PC-3 (cell line): Measurements from ENCODE around the gene PPP1R12B. TPM values are rescaled to one million over a fixed set of nuclear protein-coding genes. Genes with fewer than 3 reads are reported as not detected.
"Not testable (repeated sequence)": the region's sequence is repeated elsewhere in the genome, so short reads cannot be mapped to it uniquely, and the experiment has no call there.

Source experiments
- ATAC-seq: fragments of 200-7000 bp; cut with Tn5 transposase; 2 replicates; pipeline ENCODE4 v1.9.1; 2020; ENCODE audit warnings: mild to moderate bottlenecking, moderate library complexity
- BruUV-seq: library from RNA; stranded (reverse); fragments of 400-500 nt; replicated peaks from 2 replicates; lab custom pipeline; 2021; lab: Mats Ljungman, UMichigan
- CTCF ChIA-PET: fragments of 300-600 bp; sonication (Branson Sonifier 250); formaldehyde crosslinking; loops from one replicate; lab custom pipeline; 2022; ENCODE audit warnings: antibody characterized with exemption; lab: Charles Lee
- POLR2A ChIA-PET: fragments of 300-600 bp; sonication (Branson Sonifier 250); formaldehyde crosslinking; loops from one replicate; lab custom pipeline; 2022; ENCODE audit warnings: antibody characterized with exemption; ENCODE audit not compliant: unreplicated experiment; lab: Charles Lee
- DNase-seq: peaks from one replicate; pipeline ENCODE4 v3.0.0-alpha.2; 2015
- H2AFZ ChIP-seq: fragments of 300-600 bp; sonication (generic); 2 replicates; pipeline ENCODE4 v1.6.0; 2016; ENCODE audit warnings: antibody characterized with exemption, low read length
- H3F3A ChIP-seq: fragments of 300-600 bp; sonication (generic); one replicate; pipeline ENCODE4 v1.6.0; 2017; ENCODE audit warnings: antibody characterized with exemption, low read length, control low read depth, mild to moderate bottlenecking; ENCODE audit not compliant: unreplicated experiment
- H3K27ac ChIP-seq: fragments of 300-600 bp; sonication (generic); 2 replicates; pipeline ENCODE4 v1.5.1; 2016; ENCODE audit warnings: mild to moderate bottlenecking, low read length
- H3K27me3 ChIP-seq: fragments of 300-600 bp; sonication (generic); 2 replicates; pipeline ENCODE4 v1.6.1; 2016; ENCODE audit warnings: low read length, mixed read lengths
- H3K36me3 ChIP-seq: fragments of 300-600 bp; sonication (generic); 2 replicates; pipeline ENCODE4 v1.6.1; 2016; ENCODE audit warnings: low read depth, mixed run types, low read length, mixed read lengths
- H3K4me1 ChIP-seq: fragments of 300-600 bp; sonication (generic); 2 replicates; pipeline ENCODE4 v1.5.1; 2016; ENCODE audit warnings: low read length; ENCODE audit not compliant: insufficient read depth
- H3K4me2 ChIP-seq: fragments of 300-600 bp; sonication (generic); 2 replicates; pipeline ENCODE4 v1.6.0; 2016; ENCODE audit warnings: low read length
- H3K4me3 ChIP-seq: fragments of 300-600 bp; sonication (generic); 2 replicates; pipeline ENCODE4 v1.5.1; 2016; ENCODE audit warnings: mild to moderate bottlenecking, low read length, mixed read lengths
- H3K79me2 ChIP-seq: fragments of 300-600 bp; sonication (generic); 2 replicates; pipeline ENCODE4 v1.6.1; 2017; ENCODE audit warnings: low read length, mixed read lengths
- H3K9ac ChIP-seq: fragments of 300-600 bp; sonication (generic); 2 replicates; pipeline ENCODE4 v1.6.0; 2016; ENCODE audit warnings: mild to moderate bottlenecking, low read length
- H3K9me2 ChIP-seq: fragments of 300-600 bp; sonication (generic); replicated peaks from 2 replicates; pipeline ENCODE4 v1.6.1; 2016; ENCODE audit warnings: mixed run types, low read length, mixed read lengths
- H3K9me3 ChIP-seq: fragments of 300-600 bp; sonication (generic); 2 replicates; pipeline ENCODE4 v1.6.1; 2016; ENCODE audit warnings: low read length, mixed read lengths
- H4K20me1 ChIP-seq: fragments of 300-600 bp; sonication (generic); 2 replicates; pipeline ENCODE4 v1.6.1; 2016; ENCODE audit warnings: low read length, mixed read lengths
- EZH2 ChIP-seq: fragments of 300-600 bp; sonication (generic); IDR thresholded peaks from one replicate; pipeline ENCODE4 v1.6.1; 2017; ENCODE audit warnings: antibody characterized with exemption, mild to moderate bottlenecking, low read length; ENCODE audit not compliant: unreplicated experiment
- EZH2phosphoT487 ChIP-seq: fragments of 300-600 bp; sonication (generic); IDR thresholded peaks from 2 replicates; pipeline ENCODE4 v1.6.1; 2018; ENCODE audit warnings: mild to moderate bottlenecking, antibody characterized with exemption, low read length, borderline replicate concordance
- intact Hi-C: fragments of 100-400 bp; cut with micrococcal nuclease; formaldehyde crosslinking; loops from 2 replicates; pipeline ENCODE4 v1.9.0; 2023
- total RNA-seq: library from RNA; depleted of rRNA; stranded (reverse); fragments of >200 nt; gene quantifications from 2 replicates; pipeline ENCODE4 v1.2.3, GENCODE V29; 2014
- TF ChIP-seq, protein P1 (sequence below): fragments of 300-600 bp; sonication (generic); conservative IDR thresholded peaks from 2 replicates; pipeline ENCODE4 v1.5.1; 2017; ENCODE audit warnings: antibody characterized with exemption, low read depth, mild to moderate bottlenecking, low read length

PPP1R12B gene
- total RNA-seq, 1 experiment from 2014 or later: 2.0 TPM

DNA sequence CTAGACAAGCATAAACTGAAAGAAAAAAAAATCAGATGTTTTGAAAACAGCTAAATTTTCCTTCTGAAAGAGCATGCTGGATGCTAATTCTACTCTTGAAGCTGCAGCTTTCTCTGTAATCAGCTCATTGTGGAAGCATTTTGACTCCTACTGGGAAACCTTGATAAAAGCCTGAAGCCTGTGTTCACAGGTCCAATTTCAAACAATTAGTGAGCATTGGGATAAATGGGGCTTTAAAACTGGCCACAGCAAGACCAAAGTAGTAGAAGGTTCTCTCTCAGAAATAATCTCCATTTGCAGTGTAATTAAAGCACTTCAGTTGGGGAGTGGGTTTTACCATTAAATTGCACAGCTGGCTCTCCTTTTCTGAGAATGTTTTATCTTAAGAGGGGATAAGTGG, 110.2 kb downstream of the PPP1R12B start:
- intact Hi-C loops, H3K79me2 ChIP-seq: not testable (repeated sequence)

DNA sequence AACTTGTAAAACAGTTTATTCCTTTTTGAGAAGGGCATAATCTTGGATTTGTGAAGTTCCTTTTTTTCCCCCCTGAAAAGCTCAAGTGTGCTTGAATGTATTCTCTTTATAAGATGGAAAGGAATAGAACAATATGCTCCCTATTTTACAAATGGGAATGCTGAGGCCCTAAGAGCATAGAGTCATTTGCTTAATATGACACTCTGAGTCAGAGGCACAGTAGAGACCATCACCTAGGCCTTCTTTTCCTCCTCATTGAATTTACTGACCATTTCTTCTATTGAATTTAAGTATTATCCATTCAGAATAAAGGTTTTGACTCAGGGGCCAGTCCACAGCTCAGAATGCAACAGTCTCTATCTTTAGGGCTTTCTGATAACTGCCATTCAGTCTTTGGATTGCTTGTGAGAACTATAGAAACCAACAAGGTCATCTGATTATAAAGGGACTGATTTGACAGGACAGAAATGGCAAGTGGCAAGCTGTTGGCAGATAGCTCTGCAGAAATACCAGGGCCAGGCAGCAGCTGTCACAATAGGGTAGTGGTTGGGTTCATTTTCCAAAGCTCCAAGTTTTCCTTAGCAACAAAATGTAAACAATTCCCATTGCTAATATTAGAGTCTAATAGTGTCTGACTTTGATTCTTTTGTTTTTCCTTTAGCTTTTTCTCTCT, 111.1 kb downstream of the PPP1R12B start:
- H3K27ac ChIP-seq: peak overlapping the region; percentile 57
- CTCF ChIA-PET: interaction anchor here (0.7 kb wide), 1 partner anchor 779 kb away, joined by 8 read pairs; no protein-coding TSS in a partner anchor

More for the DNA sequence above, 110.2 kb downstream of the PPP1R12B start:
- BruUV-seq, H3K4me2 ChIP-seq, H4K20me1 ChIP-seq, DNase-seq, H2AFZ ChIP-seq, H3K4me3 ChIP-seq, H3K9me2 ChIP-seq, H3K9ac ChIP-seq, ATAC-seq, H3K27ac ChIP-seq, H3K36me3 ChIP-seq, POLR2A ChIA-PET, CTCF ChIA-PET, H3K9me3 ChIP-seq, H3K27me3 ChIP-seq, H3F3A ChIP-seq: not testable (repeated sequence)
- H3K4me1 ChIP-seq: peaks cover 28% of the 10 kb centered on the region

GRCh38 chr1:202460143-202460495, 111.6 kb downstream of the PPP1R12B start:
- peak; percentile 57 for DNase-seq
- POLR2A ChIA-PET: not testable (repeated sequence)
- peak overlapping the region; percentile 57 for H3K27ac ChIP-seq

More for the DNA sequence above, 111.1 kb downstream of the PPP1R12B start:
- H3K4me3 ChIP-seq, H3K9ac ChIP-seq, POLR2A ChIA-PET, BruUV-seq, H2AFZ ChIP-seq, H3F3A ChIP-seq, H3K27me3 ChIP-seq, H3K79me2 ChIP-seq, H3K9me2 ChIP-seq, H3K9me3 ChIP-seq, H3K36me3 ChIP-seq, H4K20me1 ChIP-seq: not testable (repeated sequence)
- ATAC-seq (peak; percentile 31; the same call in 1 of the 2 replicates), DNase-seq (peak; percentile 23)
- Histone ChIP-seq H3K4me2 (peak overlapping the region; percentile 57), H3K4me1 (peaks cover 28% of the 10 kb centered on the region)
- intact Hi-C loops: loop anchor here (5.0 kb wide), 1 partner anchor 117 kb away; the partner anchor contains the start of gene UBE2T

GRCh38 chr1:202462342-202463076, 114.0 kb downstream of the PPP1R12B start:
- Histone ChIP-seq H3K9ac (no peak overlapping the region), H3K4me3 (no peak overlapping the region), H4K20me1 (no peaks in the 10 kb centered on the region), H3K4me2 (no peak overlapping the region), H3F3A (no peaks in the 10 kb centered on the region), H3K27ac (no peak overlapping the region), H3K4me1 (peaks cover 31% of the 10 kb centered on the region), H3K9me2 (no peaks in the 10 kb centered on the region), H3K9me3 (no peaks in the 10 kb centered on the region), H3K79me2 (no peaks in the 10 kb centered on the region), H2AFZ (no peak overlapping the region), H3K27me3 (no peaks in the 10 kb centered on the region), H3K36me3 (no peaks in the 10 kb centered on the region)
- ChIA-PET POLR2A (no interaction called here), CTCF (no interaction called here)
- ATAC-seq: no peak; the same call in 1 of the 2 replicates
- intact Hi-C loops: loop anchor here (5.0 kb wide), 1 partner anchor 120 kb away; the partner anchor contains the start of gene UBE2T
- no TSS peak for BruUV-seq
- TF ChIP-seq EZH2phosphoT487: no peak
- no peak for TF ChIP-seq EZH2
- TF ChIP-seq, protein P1, sequence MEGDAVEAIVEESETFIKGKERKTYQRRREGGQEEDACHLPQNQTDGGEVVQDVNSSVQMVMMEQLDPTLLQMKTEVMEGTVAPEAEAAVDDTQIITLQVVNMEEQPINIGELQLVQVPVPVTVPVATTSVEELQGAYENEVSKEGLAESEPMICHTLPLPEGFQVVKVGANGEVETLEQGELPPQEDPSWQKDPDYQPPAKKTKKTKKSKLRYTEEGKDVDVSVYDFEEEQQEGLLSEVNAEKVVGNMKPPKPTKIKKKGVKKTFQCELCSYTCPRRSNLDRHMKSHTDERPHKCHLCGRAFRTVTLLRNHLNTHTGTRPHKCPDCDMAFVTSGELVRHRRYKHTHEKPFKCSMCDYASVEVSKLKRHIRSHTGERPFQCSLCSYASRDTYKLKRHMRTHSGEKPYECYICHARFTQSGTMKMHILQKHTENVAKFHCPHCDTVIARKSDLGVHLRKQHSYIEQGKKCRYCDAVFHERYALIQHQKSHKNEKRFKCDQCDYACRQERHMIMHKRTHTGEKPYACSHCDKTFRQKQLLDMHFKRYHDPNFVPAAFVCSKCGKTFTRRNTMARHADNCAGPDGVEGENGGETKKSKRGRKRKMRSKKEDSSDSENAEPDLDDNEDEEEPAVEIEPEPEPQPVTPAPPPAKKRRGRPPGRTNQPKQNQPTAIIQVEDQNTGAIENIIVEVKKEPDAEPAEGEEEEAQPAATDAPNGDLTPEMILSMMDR: no peak
- DNase-seq: no peak

More at GRCh38 chr1:202460143-202460495, 111.6 kb downstream of the PPP1R12B start:
- H3K4me3 ChIP-seq, H3K79me2 ChIP-seq, H3K36me3 ChIP-seq, BruUV-seq, H2AFZ ChIP-seq, H3K27me3 ChIP-seq, H3K9ac ChIP-seq, H3K9me3 ChIP-seq, H4K20me1 ChIP-seq, H3K9me2 ChIP-seq, H3F3A ChIP-seq: not testable (repeated sequence)
- Histone ChIP-seq H3K4me1 (peaks cover 28% of the 10 kb centered on the region), H3K4me2 (peak overlapping the region; percentile 57)
- peak; percentile 58 for ATAC-seq
- CTCF ChIA-PET: interaction anchor here (0.7 kb wide), 1 partner anchor 779 kb away, joined by 8 read pairs; no protein-coding TSS in a partner anchor
- intact Hi-C loops: loop anchor here (5.0 kb wide), 1 partner anchor 118 kb away; the partner anchor contains the start of gene UBE2T
